Activated CD4-positive, alpha-beta T cell treated with anti-CD3 and anti-CD28 coated beads for 24 hours (primary cell): ENCODE measurements around the gene IGFBP2.

ENCODE experiments used
- DNase-seq, 2 donors: peaks; one replicate each; pipeline ENCODE4 v3.0.0-alpha.2; 2020; ENCODE audit warnings: low read depth in 2 of 2

The IGFBP2 gene

GRCh38 chr2:216661639-216662375, 28.6 kb downstream of the IGFBP2 start:
- no peak for DNase-seq

- no peak for DNase-seq
Measured at GRCh38 chr2:216663106-216663505, 29.9 kb downstream of the IGFBP2 start.

GRCh38 chr2:216663846-216664245, 30.6 kb downstream of the IGFBP2 start:
- no peak for DNase-seq

- DNase-seq, result no peak
Measured at GRCh38 chr2:216664593-216665034, 31.4 kb downstream of the IGFBP2 start.

GRCh38 chr2:216665242-216665641, 32.0 kb downstream of the IGFBP2 start:
- DNase-seq, result no peak

GRCh38 chr2:216665717-216666116, 32.5 kb downstream of the IGFBP2 start:
- DNase-seq, result no peak

GRCh38 chr2:216666461-216667233, 33.4 kb downstream of the IGFBP2 start:
- DNase-seq, result peak; percentile 31 to 45

GRCh38 chr2:216670266-216671080, 37.3 kb downstream of the IGFBP2 start:
- no peak for DNase-seq

GRCh38 chr2:216671081-216671411, 37.8 kb downstream of the IGFBP2 start:
- no peak for DNase-seq

- DNase-seq, result no peak
Measured at GRCh38 chr2:216671791-216672343, 38.6 kb downstream of the IGFBP2 start.

- DNase-seq, result no peak
Measured at GRCh38 chr2:216672466-216672865, 39.2 kb downstream of the IGFBP2 start.

- no peak for DNase-seq
Measured at GRCh38 chr2:216673021-216673420, 39.8 kb downstream of the IGFBP2 start.

- no peak for DNase-seq
Measured at GRCh38 chr2:216673609-216674008, 40.4 kb downstream of the IGFBP2 start.

- no peak for DNase-seq
Measured at GRCh38 chr2:216674376-216674775, 41.2 kb downstream of the IGFBP2 start.

- no peak for DNase-seq
Measured at GRCh38 chr2:216676630-216677029, 43.4 kb downstream of the IGFBP2 start.

- no peak for DNase-seq
Measured at GRCh38 chr2:216677439-216678097, 44.3 kb downstream of the IGFBP2 start.

GRCh38 chr2:216678098-216678465, 44.9 kb downstream of the IGFBP2 start:
- no peak for DNase-seq

- no peak for DNase-seq
Measured at GRCh38 chr2:216678813-216679657, 45.8 kb downstream of the IGFBP2 start.

GRCh38 chr2:216679658-216680024, 46.4 kb downstream of the IGFBP2 start:
- DNase-seq, result no peak

- no peak for DNase-seq
Measured at GRCh38 chr2:216680951-216681629, 47.9 kb downstream of the IGFBP2 start.
